ENCODE data around the gene STAB2. TPM values are rescaled to one million over a fixed set of nuclear protein-coding genes. Genes with fewer than 3 reads are reported as not detected.

STAB2 gene
- total and polyA plus RNA-seq, 2 of the 4 experiments (the other 2 are of a cell fraction), result not detected

GRCh38 chr12:103668520-103668919 is 81.4 kb downstream of the STAB2 start:
- Histone ChIP-seq H2AK9ac (replicated peaks; ENCODE audit: low read depth, low read length, poor library complexity) (no peak overlapping the region), H2AK5ac (ENCODE audit: low read depth, low read length) (no peak overlapping the region), H3K18ac (ENCODE audit: low read depth, low read length) (no peak overlapping the region), H3K4ac (ENCODE audit: low read depth, low read length) (no peak overlapping the region), H2BK15ac (ENCODE audit: low read depth, low read length) (no peak overlapping the region), H2BK5ac (ENCODE audit: low read depth, low read length, poor library complexity, severe bottlenecking) (no peak overlapping the region), H3K79me1 (ENCODE audit: low read depth in 1 of 2, low read length in 2 of 2) (no peaks in the 10 kb centered on the region), H4K5ac (ENCODE audit: low read depth, low read length) (no peak overlapping the region), H3K9ac (ENCODE audit: low read depth, low read length) (no peak overlapping the region), H4K20me1 (ENCODE audit: insufficient read depth, low read length) (no peaks in the 10 kb centered on the region), H4K8ac (ENCODE audit: low read depth in 2 of 2, low read length in 2 of 2) (no peak overlapping the region), H3K9me1 (ENCODE audit: insufficient read depth, low read length) (no peaks in the 10 kb centered on the region), H3K36me3 (ENCODE audit: control insufficient read depth, insufficient read depth, low read length) (no peaks in the 10 kb centered on the region), H2BK20ac (ENCODE audit: low read depth, low read length) (no peak overlapping the region), H3K27ac (ENCODE audit: insufficient read depth, low read length) (no peak overlapping the region), H4K91ac (ENCODE audit: insufficient read depth, low read depth, low read length) (no peak overlapping the region), H3K27me3 (ENCODE audit: control insufficient read depth, insufficient read depth, low read length) (no peaks in the 10 kb centered on the region; the same call in 1 of the 2 replicates), H3K4me1 (ENCODE audit: control insufficient read depth, insufficient read depth, low read length) (no peaks in the 10 kb centered on the region), H3K9me3 (ENCODE audit: control insufficient read depth, insufficient read depth, low read length) (no peaks in the 10 kb centered on the region), H2AFZ (replicated peaks; ENCODE audit: low read length, poor library complexity) (no peak overlapping the region), H3K56ac (ENCODE audit: extremely low read depth, insufficient read depth, low read length) (no peak overlapping the region), H3K4me2 (ENCODE audit: low read depth, low read length) (no peak overlapping the region), H3K4me3 (ENCODE audit: insufficient read depth, low read depth, low read length) (no peak overlapping the region), H2BK120ac (ENCODE audit: low read depth, low read length) (no peak overlapping the region), H3K23ac (ENCODE audit: low read depth, low read length) (no peak overlapping the region), H3K14ac (replicated peaks; ENCODE audit: low read depth, low read length) (no peak overlapping the region)
- ChIA-PET POLR2A (ENCODE audit: unreplicated experiment) (no interaction called here), CTCF (no interaction called here)
- WGBS, 2 experiments (ENCODE audit: extremely low coverage in 2 of 2, insufficient read length in 1 of 2), result 25% methylated on average over 5 of the region's 8 CpGs; no CpG with 5 or more reads in 1 of the 2 experiments
- no peak for ATAC-seq (ENCODE audit: low read depth)
- BruUV-seq (replicated peaks), result no TSS peak
- no peak for DNase-seq
- in situ Hi-C loops (cut with MboI; ENCODE audit: low sequenced_read_pairs), result no loop called here
- intact Hi-C loops (cut with micrococcal nuclease), result no loop called here
- dilution Hi-C loops (cut with HindIII; ENCODE audit: low sequenced_read_pairs, unreplicated experiment), result no loop called here
- no peak for TF ChIP-seq RCOR1 (IDR thresholded peaks at IDR 0.05; ENCODE audit: insufficient replicate concordance, low read length)
- no peak for TF ChIP-seq SMC3 (IDR thresholded peaks at IDR 0.05; ENCODE audit: low read depth, low read length)
- no peak for TF ChIP-seq RFX5 (IDR thresholded peaks at IDR 0.05; ENCODE audit: low read depth, low read length)
- TF ChIP-seq BHLHE40 (IDR thresholded peaks at IDR 0.05; ENCODE audit: low read depth, low read length), result no peak
- no peak for TF ChIP-seq RAD21 (IDR thresholded peaks at IDR 0.05; ENCODE audit: low read length)
- TF ChIP-seq MXI1 (IDR thresholded peaks at IDR 0.05; ENCODE audit: borderline replicate concordance, low read depth, low read length), result no peak
- TF ChIP-seq ELK1 (IDR thresholded peaks at IDR 0.05; ENCODE audit: borderline replicate concordance, low read depth, low read length), result no peak
- TF ChIP-seq FOS (IDR thresholded peaks at IDR 0.05; ENCODE audit: low read depth, low read length), result no peak
- no peak for TF ChIP-seq USF2 (IDR thresholded peaks at IDR 0.05; ENCODE audit: low read depth, low read length)
- no peak for TF ChIP-seq MAFK (IDR thresholded peaks at IDR 0.05; ENCODE audit: low read depth, low read length)
- no peak for TF ChIP-seq CHD1 (IDR thresholded peaks at IDR 0.05; ENCODE audit: low read depth, low read length)
- TF ChIP-seq NFE2L2 (IDR thresholded peaks at IDR 0.05; ENCODE audit: low read depth, low read length), result no peak
- no peak for TF ChIP-seq POLR2A (IDR thresholded peaks at IDR 0.05; ENCODE audit: low read depth, low read length)
- TF ChIP-seq CTCF (conservative IDR thresholded peaks at IDR 0.05; ENCODE audit: low read depth, low read length), result no peak
